GM21723 (cell line): ENCODE results near the gene KLHL42.

Source experiments
- ATAC-seq: cut with Tn5 transposase; IDR thresholded peaks from one replicate; pipeline ENCODE4 v1.9.1; 2021; ENCODE audit warnings: mild to moderate bottlenecking, moderate library complexity; ENCODE audit not compliant: unreplicated experiment

KLHL42 gene

DNA sequence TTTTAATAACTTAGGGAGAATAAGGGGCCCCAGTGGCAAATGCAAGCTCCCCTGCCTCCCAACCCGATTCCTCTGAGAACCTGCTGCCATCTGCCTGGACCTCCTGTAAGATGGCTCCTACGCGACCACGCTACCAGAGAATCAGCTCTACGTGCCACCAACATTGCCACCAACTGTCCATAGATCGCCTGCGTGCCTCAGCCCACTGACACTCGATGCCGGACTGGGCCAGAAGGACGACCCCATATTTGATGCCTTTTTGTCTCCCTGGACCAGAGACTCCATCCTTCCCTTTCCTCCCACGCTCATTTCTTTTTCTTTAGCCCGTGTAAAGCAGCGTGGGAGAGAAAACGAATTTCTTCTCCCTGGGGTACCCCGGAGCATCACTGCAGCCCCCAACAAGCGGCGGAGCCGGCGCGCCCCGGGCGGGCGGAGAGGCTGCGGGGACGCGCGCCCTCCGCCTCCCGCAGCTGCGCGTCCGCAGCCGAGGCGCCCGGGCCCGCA, 565 bp upstream of the KLHL42 start:
- peak; percentile 17 for ATAC-seq

DNA sequence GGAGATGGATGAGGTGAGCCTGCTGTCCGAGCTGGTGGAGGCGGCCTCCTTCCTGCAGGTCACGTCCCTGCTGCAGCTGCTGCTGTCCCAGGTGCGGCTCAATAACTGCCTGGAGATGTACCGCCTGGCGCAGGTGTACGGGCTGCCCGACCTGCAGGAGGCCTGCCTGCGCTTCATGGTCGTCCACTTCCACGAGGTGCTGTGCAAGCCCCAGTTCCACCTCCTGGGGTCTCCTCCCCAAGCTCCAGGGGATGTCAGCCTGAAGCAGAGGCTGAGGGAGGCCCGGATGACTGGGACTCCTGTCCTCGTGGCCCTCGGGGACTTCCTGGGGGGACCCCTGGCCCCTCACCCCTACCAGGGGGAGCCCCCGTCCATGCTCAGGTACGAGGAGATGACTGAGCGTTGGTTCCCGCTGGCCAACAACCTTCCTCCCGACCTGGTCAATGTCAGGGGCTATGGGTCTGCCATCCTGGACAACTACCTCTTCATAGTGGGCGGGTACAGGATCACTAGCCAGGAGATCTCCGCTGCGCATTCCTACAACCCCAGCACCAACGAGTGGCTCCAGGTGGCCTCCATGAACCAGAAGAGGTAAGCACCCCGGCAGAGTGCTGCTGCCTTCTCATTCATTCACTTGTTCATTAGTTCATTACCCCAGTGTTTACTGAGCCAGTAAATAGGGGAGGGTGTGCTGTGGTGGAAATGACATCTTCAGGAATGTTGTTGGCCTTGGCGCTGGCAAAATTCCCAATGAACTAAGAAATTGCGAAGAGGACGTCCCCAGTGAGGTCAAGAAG, 777 bp downstream of the KLHL42 start:
- peak; percentile 47 for ATAC-seq

DNA sequence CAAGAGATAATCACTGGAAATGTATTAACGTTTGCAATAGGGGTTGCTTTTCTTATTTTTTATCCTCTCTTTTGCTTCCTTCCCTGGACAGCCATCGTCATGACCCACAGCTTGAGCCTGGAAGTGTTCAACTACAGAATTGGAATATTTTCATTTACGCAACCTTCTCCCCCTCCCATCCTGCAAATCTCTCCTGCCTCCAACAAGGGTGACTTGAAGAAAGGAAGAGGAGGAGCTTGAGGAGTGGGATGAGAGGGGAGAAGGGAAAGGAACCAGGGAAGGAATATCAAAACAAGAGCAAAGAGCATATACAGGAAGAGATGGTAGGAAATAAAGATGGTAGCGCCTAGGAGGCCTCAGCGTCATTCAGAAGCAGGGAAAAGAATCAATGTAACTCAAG, 1.6 kb downstream of the KLHL42 start:
- ATAC-seq, result no peak

DNA sequence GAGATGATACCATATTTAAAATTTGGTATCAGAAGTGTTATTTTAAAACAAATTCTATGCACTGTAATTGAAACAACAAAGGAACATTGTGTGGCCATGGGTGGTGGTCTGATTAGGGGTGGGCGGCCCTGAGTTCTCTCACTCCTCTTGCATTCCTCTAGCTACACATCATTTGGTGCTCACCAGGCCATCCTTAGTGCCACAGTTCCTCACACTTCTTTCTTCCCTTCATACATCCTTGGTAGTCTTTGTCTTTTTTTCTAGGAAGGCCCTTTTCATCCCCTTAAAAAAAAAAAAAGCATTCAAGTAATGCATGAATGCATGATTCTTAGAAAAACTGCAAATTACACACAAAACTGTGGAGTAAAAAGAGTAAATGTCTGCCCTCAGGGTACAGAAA, 2.4 kb downstream of the KLHL42 start:
- no peak for ATAC-seq

DNA sequence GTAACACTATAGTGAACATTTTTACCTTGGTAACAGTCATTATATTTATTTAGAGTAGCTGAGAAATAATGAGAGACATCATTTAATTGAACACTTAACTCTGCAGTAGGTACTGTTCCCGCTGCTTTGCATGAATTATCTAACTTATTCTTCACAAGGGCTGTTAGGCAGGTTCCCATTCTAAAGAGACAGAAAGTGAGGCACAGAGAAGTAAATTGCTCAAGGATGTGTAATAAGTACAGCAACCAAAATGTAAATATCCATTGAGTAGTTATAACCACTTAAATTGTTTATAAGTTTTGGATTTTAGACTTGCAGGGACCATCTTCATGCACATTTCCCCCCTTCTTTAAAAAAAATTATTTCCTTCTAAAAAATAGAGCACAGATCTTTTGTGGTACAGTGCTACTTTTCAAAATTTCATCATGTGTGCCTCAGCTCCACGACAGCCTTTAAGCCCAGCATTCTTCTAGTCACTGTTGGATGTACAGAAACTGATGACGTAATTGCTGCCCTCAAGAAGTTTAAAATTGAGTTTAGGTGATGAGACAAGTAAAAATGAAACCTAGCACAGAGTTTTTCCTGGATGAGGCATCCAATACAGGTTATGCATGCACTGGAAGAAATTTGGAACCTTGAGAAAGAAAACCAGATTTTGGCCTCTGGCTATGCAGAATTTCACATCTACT, 6.0 kb downstream of the KLHL42 start:
- ATAC-seq, result no peak

DNA sequence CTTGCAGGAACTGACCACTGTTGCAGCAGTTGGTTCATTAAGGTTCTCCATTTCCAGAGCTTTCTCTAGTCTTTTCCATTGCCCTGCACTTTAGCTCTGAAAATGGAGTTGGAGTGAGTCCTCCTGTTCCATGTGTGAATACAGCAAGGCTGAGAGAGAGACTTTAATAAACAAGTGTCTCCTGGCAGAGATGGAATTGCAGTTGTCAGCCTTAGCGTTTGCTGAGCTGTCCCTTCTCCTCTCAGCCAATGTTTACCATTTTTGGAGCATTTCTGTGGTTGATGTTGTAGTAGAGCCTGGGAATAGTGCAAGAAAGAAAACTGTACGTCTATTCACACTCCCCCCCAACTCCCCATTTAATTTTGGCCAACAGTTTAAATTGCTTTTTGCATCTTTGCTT, 7.5 kb downstream of the KLHL42 start:
- ATAC-seq, result no peak

DNA sequence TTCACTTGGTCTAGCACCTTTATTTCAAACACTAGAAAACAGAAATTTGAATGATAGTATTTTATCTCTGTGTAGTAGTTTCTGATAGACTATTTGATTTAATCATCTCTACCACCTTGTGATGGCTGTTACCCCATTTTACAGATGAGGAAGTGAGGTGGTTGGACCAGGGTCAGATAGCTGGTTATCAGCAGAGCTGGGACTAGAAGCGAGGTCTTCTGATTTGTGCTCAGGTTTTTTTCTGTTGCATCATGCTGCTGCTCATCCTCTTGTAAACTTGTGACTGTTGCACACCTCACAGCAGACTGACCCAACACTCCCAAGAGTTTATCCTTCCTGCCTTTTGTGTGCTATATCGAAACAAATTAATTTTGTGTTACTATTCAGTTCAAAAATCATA, 10.1 kb downstream of the KLHL42 start:
- ATAC-seq, result no peak

DNA sequence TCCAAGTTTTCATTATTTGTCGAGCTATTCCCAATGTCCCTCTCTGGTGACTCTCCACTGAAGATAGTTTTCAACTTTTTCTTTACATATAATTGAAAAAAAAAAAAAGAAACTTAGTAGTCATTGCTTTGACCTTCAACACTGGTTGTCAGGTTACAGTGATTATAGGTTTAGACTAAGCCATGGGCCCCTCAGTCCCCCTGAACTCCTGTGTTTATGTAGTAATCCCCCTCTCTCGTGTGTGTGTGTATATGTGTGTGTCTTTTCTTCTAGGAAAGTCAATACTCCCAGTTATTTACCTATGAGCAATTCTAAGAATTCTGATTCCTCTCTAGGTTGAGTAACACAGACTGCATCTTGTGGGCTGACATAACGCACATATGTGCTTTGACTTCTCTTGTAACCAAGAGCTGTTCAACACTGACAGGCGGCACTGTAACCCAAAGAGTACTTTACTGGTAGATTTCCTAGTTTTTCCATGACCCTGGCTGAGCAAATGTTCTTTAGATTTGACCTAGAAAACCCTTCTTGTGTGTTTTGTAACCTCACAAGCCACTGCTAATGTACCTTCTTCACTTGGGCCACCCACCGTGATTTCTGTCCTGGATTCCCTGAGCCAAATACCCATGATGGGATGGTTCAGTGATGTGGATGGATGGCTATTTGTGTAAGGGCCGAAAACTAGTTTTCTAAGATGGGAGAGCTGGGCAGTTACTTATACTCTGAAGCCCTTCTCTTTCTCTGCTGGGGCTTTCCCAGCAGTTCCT, 15.0 kb downstream of the KLHL42 start:
- no peak for ATAC-seq

DNA sequence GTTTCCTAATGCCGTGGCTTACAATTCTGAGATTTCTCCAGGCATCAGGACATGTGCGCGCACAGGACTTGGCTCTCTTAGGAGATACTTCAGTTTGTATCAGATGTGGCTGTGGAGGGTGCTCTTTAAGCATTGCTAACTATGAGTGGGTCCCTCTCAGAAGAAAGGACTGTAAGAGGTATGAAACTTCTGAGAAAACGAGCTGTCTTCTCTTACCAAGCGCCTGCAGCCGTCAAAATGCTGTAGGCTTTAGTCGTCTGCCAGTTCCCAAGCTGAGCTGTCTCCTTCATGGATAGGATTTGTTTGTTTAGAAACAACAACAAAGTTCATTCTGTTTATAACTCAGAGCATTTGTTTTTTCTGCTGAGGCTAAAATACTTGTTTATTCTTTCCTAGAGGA, 16.1 kb downstream of the KLHL42 start:
- ATAC-seq, result no peak

DNA sequence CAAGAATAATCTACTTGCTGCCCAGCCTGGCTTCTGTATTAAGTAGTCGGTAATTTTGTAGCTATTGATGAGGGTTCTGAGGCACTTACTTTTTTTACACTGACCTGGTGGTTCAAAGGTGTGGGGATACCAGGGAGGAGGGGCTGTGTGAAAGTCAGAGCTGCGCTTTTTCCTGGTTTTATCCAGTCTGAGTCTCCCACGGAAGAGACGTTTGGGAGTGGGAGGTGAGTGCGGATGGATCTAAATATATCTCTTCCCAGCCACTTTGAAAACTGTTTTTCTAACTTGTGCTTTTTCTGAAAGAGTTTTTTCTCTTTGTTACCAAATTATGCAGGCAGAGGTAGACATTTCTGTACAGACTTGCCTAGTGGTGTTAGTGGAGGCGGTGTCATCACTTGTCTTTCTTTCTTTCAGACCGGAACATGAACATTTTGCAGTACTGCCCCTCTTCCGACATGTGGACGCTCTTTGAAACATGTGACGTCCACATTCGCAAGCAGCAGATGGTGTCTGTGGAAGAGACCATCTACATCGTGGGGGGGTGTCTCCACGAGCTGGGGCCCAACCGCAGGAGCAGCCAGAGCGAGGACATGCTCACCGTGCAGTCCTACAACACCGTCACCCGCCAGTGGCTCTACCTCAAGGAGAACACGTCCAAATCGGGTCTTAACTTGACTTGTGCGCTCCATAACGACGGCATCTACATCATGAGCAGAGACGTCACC, 17.4 kb downstream of the KLHL42 start:
- ATAC-seq, result no peak

DNA sequence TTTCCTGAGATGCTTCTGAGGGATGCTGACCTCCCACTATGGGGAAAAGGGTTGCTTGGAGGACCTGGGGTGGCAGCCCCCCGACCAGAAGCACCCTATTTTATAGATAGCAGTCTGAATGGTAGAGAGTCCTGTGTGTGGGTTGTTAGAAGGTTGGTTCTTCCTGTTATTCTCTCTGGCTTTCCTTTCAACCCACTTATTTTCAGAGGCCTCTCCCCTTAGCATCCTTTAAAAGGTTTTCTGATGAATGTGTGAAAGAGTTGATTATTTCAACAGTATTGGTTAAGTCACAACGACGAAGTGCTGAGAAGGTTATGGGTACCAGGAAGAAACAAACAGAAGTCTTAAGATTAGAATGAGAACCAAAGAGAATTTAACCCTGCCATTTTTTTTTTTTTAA, 20.8 kb downstream of the KLHL42 start:
- ATAC-seq, result no peak

DNA sequence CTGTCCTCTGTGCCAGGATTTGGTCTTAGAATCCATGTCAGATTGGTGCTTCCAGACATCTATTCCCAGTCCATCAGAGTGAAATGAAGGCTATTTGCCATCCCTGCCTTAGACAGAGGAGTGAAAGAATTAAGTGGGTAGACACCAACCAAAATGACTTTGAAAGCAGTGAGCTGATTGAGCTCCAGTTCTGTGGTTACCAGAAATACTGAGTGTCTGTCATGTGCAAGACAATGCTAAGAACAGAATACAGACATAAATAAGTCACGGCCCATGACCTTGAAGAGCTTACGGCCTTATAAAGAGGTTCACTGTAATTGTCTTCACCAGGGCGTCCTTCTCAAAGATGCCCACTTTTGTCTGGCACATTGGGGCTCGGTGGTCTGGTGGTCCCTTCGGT, 21.6 kb downstream of the KLHL42 start:
- no peak for ATAC-seq

DNA sequence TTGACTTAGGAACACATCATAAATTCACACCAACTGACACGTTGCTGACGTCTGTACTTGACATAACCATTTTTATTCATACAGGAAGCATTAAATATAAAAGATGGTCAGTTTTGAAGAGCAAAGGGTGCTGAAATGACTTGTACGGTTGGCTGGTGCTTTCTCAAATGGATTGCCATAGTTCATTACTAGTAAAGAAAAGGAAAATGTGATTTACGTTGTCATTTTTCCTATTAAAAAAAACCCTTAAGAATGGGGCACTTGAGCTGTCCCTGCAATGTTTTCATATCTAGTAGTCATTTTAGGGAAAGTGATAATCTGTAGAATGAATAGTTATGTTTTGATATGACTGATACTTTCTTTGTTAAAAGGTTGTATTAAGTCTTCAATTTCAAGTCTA, 22.5 kb downstream of the KLHL42 start:
- ATAC-seq, result no peak

DNA sequence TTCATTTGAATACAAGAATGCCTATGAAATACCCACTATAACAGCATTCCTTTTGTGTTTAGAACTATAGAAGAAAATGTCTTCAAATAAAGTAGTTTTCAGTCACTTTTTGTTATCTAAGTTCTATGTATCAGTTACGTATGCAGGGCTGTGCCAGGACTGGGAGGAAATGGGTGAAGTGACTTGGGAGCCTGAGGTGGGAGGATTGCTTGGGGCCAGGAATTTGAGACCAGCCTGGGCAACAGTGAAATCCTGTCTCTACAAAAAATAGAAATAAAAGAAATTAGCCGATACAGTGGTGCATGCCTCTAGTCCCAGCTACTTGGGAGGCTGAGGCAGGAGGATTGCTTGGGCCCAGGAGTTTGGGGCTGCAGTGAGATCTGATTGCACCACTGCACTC, 22.9 kb downstream of the KLHL42 start:
- ATAC-seq, result no peak

DNA sequence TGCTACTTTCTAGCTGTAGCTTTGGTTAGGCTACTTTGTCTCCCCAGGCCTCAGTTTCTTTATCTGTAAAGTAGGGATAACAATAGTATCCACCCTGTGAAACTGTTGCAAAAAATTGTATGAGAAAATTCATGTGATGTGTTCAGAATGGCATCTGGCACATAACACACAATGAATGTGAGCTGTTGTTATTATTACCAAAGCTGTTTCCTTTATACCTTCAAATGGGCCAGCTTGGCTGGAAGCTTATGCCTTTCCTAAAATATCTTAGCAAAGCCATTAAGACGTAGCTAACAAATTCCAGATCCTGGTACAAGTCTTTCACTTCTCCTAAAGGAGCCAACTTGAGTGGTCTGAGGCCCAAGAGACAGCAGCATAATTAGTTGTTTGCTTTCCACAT, 25.2 kb downstream of the KLHL42 start:
- ATAC-seq, result no peak

DNA sequence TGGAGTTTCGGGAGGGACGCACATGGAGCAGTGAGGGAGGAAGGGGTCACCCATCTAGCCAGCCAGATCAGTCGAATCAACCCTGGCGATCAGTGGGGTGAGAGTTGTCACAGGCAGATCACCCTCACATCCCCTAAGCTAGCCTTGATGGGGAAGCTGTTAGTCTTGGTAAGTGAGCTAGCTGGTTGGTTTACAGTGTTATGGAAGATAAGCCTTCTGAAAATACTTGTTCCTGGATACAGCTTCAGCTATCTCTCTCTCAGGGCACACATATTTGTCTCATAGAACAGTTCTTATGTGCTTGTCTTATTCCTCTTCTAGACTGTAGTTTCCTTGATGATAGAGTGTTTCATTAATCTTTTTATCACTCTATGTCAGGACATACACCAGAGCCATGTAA, 26.2 kb downstream of the KLHL42 start:
- ATAC-seq, result no peak

DNA sequence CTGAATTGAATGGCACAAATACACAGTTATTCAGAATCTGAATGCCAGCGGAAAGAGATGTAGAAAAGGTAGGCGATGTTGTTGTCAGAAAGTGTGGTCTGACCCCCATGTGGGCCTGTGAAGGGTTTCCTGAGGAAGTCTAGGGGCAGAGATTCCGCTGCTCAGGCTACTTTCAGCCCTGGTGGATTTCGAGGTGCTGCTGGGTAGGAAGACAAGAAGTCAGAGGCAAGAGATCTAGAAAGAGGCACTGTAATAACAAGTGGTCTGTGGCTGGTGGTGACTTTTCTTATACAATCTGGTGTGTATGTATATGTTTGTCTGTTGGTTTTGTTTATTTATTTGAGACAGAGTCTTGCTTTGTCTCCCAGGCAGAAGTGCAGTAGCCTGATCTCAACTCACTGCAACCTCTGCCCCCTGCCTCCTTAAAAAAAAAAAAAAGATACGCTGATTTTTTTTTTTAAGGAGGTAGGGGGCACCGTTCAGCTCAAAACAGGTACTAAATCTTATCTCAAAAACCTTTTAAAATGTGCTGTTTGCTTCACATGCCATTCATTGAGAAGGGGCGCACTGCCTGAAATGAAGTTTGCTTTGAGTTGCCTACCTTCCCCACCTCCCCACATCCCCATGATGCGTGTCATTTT, 27.1 kb downstream of the KLHL42 start:
- ATAC-seq, result no peak

DNA sequence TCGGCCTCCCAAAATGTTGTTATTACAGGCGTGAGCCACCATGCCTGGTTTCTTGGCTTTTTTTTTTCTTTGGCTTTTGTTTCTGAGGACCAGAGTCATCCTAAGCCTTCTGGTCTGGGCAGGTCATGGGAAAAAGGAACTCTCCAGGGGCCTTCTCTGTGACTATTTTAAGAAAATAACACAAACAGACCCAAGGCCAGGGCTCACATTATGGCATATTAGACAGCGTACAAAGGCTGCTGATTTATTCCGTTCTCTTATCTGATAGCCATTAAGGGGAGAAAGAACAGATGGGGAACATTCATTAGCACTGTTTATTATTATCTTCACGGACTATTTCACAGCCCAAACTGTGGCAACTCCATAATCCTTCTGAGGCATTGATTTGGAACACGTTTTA, 28.8 kb downstream of the KLHL42 start:
- ATAC-seq, result no peak

DNA sequence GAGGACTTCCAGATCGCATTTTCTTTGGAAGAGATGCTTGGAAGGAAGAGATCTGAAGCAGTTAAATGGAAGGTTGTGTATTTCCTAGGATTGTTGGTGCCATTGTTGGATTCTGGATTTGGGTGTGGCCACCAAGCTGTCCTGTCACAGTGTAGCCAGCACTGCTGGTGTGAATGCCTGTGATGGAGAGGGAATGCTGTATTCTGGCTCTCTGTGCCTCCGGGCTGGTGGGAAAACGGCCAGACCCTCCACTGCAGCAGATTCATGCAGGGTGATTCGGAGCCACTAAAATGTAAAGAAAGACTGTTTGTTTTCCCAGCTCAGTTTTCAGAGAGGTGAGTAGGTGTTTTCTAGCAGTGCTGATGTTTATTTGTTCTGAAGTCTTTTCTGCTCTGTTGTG, 30.7 kb downstream of the KLHL42 start:
- ATAC-seq, result no peak

DNA sequence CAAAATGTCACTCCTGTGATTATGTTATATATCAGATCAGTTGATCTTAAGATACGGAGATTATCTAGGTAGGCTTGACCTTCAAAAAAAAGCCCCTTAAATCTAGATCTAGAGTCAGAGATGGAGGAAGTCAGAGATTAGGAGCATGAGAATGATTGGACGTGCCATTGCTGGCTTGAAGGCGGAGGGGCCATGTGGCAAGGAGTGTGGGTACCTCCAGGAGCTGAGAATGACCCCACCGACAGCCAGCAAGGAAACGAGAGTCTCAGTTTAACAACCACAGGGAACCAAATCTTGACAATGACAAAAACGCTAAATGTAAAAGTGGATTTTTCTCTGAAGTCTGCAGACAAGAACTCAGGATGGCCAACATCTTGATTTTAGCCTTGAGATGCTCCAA, 32.5 kb downstream of the KLHL42 start:
- no peak for ATAC-seq

DNA sequence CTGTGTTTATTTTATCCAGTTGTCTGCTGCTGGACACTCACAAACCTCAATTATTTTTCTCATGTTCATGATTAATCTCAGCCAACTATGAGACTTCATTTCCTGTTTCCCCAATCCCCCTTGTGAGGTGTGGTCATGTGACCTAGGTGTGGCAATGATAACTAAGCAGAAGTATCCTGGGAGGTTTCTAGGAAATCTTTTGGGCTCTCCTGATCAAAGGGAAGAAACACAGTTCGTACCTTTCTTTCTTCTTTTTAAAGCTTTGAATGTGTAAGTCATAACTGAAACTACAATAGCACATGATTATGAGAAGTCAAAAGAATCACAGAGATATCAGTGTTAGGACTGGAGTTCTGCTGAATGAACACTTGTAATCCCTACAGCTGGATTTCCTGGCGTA, 34.4 kb downstream of the KLHL42 start:
- no peak for ATAC-seq
